Cardiac fibroblast (primary cell): ENCODE data around the gene PCP4.

Source experiments
- DNase-seq, 2 donors: peaks; one replicate each; pipeline versions ENCODE4 v3.0.0 to v3.0.0-alpha.2; 2010; ENCODE audit warnings: low read depth in 2 of 2
- H3K4me3 ChIP-seq, 2 donors: replicated peaks in 1 of 2; 1 replicate in 1 of 2; 2 replicates in 1 of 2; pipeline ENCODE4 v1.5.1; 2011; ENCODE audit warnings: low read depth in 2 of 2, low read length in 2 of 2, mild to moderate bottlenecking in 2 of 2, moderate library complexity in 1 of 2
- TF ChIP-seq, protein P1 (sequence below): IDR thresholded peaks from one replicate; pipeline ENCODE4 v1.5.1; 2011; ENCODE audit warnings: low read depth, mild to moderate bottlenecking, low read length, inconsistent platforms

PCP4 gene

GRCh38 chr21:39867198-39867650, at the start of gene PCP4:
TSS of gene PCP4 (plus strand) at chr21:39867438. CDS start at chr21:39867502, 64 bp downstream.
- H3K4me3 ChIP-seq: no peak within 1 kb of the TSS
- peak; percentile 19 to 27 for DNase-seq
- TF ChIP-seq, protein P1, sequence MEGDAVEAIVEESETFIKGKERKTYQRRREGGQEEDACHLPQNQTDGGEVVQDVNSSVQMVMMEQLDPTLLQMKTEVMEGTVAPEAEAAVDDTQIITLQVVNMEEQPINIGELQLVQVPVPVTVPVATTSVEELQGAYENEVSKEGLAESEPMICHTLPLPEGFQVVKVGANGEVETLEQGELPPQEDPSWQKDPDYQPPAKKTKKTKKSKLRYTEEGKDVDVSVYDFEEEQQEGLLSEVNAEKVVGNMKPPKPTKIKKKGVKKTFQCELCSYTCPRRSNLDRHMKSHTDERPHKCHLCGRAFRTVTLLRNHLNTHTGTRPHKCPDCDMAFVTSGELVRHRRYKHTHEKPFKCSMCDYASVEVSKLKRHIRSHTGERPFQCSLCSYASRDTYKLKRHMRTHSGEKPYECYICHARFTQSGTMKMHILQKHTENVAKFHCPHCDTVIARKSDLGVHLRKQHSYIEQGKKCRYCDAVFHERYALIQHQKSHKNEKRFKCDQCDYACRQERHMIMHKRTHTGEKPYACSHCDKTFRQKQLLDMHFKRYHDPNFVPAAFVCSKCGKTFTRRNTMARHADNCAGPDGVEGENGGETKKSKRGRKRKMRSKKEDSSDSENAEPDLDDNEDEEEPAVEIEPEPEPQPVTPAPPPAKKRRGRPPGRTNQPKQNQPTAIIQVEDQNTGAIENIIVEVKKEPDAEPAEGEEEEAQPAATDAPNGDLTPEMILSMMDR: peak; percentile 63

DNA sequence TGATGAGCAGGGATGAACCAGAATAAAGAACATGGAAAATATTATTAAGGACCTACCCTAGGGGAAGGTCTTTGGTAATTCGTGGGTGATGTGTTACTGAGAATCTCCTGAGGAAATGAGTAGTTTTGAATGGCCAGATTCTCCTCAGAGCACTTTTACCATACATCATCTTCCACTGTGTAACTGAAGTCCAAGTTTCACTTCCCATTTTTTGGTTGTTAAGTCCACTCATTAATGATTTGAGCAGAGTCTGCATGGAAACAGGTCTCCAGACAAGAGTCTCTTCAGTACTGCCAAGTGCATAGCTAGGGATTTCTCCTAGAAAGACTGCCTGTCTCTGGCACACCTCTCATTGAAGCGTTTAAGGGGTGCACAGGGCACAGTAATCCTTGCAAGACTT, 48.7 kb upstream of the PCP4 start:
- no peak overlapping the region for H3K4me3 ChIP-seq
- no peak for DNase-seq
- TF ChIP-seq, protein P1: no peak

DNA sequence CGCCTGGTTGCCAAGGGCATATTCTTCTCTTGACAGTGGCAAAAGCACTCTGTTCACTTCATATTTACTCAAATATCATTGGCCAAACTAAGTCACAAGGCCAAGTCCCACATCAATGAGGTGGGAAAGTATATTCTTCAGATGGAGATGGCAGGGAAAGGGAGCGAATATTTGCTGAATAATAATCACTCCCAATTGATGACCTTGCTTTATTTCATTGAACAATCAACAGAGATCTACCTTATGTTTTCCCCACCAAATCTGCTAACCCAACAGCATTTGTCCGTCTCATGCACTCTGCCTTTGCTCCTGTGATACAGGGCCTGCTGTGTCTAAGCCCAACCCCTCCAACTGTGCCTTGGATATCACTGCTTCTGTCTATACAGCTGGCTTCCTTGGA, 45.2 kb upstream of the PCP4 start:
- DNase-seq: no peak
- TF ChIP-seq, protein P1: no peak
- H3K4me3 ChIP-seq: no peak overlapping the region

GRCh38 chr21:39825250-39825649, 42.0 kb upstream of the PCP4 start:
- TF ChIP-seq, protein P1: no peak
- DNase-seq: no peak
- H3K4me3 ChIP-seq: no peak overlapping the region

DNA sequence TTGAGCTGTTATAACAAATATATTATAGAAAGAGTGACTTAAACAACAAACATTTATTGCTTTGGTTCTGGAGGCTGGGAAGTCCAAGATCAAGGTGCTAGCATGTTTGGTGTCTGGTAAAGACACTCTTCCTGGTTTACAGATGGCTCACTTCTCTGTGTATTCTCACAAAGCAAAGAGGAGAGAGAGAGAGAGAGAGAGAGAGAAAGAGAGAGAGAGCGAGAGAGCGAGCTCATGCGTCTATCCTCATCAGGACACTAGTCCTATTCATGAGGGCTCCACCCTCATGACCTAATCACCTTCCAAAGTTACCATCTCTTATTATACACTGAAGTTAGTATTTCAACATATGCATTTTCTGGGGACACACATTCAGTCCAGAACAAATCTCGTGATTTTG, 32.7 kb upstream of the PCP4 start:
- no peak for DNase-seq
- TF ChIP-seq, protein P1: no peak
- no peak overlapping the region for H3K4me3 ChIP-seq

GRCh38 chr21:39837861-39838359, 29.3 kb upstream of the PCP4 start:
- no peak overlapping the region for H3K4me3 ChIP-seq

More at GRCh38 chr21:39837861-39838359, 29.3 kb upstream of the PCP4 start:
- no peak for DNase-seq
- TF ChIP-seq, protein P1: no peak
